GM12878 (cell line): ENCODE results near the gene NDUFV3. TPM values are rescaled to one million over a fixed set of nuclear protein-coding genes. Genes with fewer than 3 reads are reported as not detected.

Experiments
- ATAC-seq: fragments of 200-7000 bp; cut with Tn5 transposase; 3 replicates; pipeline ENCODE4 v1.9.1; 2020; ENCODE audit warnings: mild to moderate bottlenecking, moderate library complexity
- BruUV-seq: library from RNA; stranded (reverse); fragments of 400-500 nt; replicated peaks from 2 replicates; lab custom pipeline; 2021; lab: Mats Ljungman, UMichigan
- CTCF ChIA-PET: fragments of 300-600 bp; sonication (Branson Sonifier 250); formaldehyde crosslinking; extraction: SDS; loops from one replicate; lab custom pipeline; 2021; ENCODE audit warnings: inconsistent platforms; lab: Yijun Ruan, JAX
- POLR2A ChIA-PET: fragments of 350-600 bp; formaldehyde crosslinking; extraction: SDS; loops from one replicate; lab custom pipeline; 2021; ENCODE audit warnings: inconsistent platforms; lab: Charles Lee
- RAD21 ChIA-PET: fragments of 300-600 bp; sonication (Branson Sonifier 250); formaldehyde crosslinking; loops from one replicate; lab custom pipeline; 2023; ENCODE audit warnings: antibody characterized with exemption; ENCODE audit not compliant: unreplicated experiment; lab: Charles Lee
- SMC1A ChIA-PET: fragments of 300-600 bp; sonication (Branson Sonifier 250); formaldehyde crosslinking; loops from one replicate; lab custom pipeline; 2023; ENCODE audit not compliant: unreplicated experiment, uncharacterized antibody; lab: Charles Lee
- DNase-seq: peaks from one replicate; pipeline ENCODE4 v3.0.0-alpha.2; 2011; ENCODE audit warnings: low read depth, low spot score
- FAIRE-seq: peaks from 3 replicates; lab custom pipeline; 2011; peaks lifted over from hg19 to GRCh38; lab: Jason Lieb, UNC
- H2AFZ ChIP-seq: 2 replicates; pipeline ENCODE4 v1.6.0; 2011; ENCODE audit warnings: low read depth, low read length, control low read depth; ENCODE audit not compliant: control insufficient read depth
- H3K27ac ChIP-seq: 2 replicates; pipeline ENCODE4 v1.5.1; 2011; ENCODE audit warnings: control low read depth; ENCODE audit not compliant: control insufficient read depth, insufficient read depth
- H3K27me3 ChIP-seq, 2 experiments: replicated peaks in 1 of 2; 2 replicates each; pipeline versions ENCODE4 v1.6.0 to v1.6.1; 2011; ENCODE audit warnings: low read length in 1 of 2; ENCODE audit not compliant: control insufficient read depth in 2 of 2, insufficient read depth in 2 of 2
- H3K36me3 ChIP-seq, 2 experiments: 2 replicates each; pipeline ENCODE4 v1.5.1; 2011; ENCODE audit warnings: low read length in 1 of 2; ENCODE audit not compliant: control insufficient read depth in 2 of 2, insufficient read depth in 2 of 2
- H3K4me1 ChIP-seq: 2 replicates; pipeline ENCODE4 v1.6.1; 2011; ENCODE audit warnings: mild to moderate bottlenecking, low read length, moderate library complexity, mixed read lengths; ENCODE audit not compliant: control insufficient read depth, insufficient read depth
- H3K4me2 ChIP-seq: 2 replicates; pipeline ENCODE4 v1.6.0; 2011; ENCODE audit warnings: control low read depth; ENCODE audit not compliant: control insufficient read depth, insufficient read depth
- H3K4me3 ChIP-seq: fragments of 200-600 bp; sonication (generic); 2 replicates; pipeline ENCODE4 v1.5.1; 2016
- H3K79me2 ChIP-seq: 2 replicates; pipeline ENCODE4 v1.6.0; 2011; ENCODE audit warnings: low read length; ENCODE audit not compliant: control insufficient read depth, insufficient read depth
- H3K9ac ChIP-seq: 2 replicates; pipeline ENCODE4 v1.8.0; 2011; ENCODE audit warnings: low read length, control low read depth, mixed read lengths; ENCODE audit not compliant: control insufficient read depth, insufficient read depth
- H3K9me3 ChIP-seq: replicated peaks from 3 replicates; pipeline ENCODE4 v1.5.1; 2011; ENCODE audit warnings: mild to moderate bottlenecking, low read length; ENCODE audit not compliant: control insufficient read depth, insufficient read depth
- H4K20me1 ChIP-seq: 2 replicates; pipeline ENCODE4 v1.6.0; 2011; ENCODE audit not compliant: control insufficient read depth, insufficient read depth
- ATF3 ChIP-seq: IDR thresholded peaks from 2 replicates; pipeline ENCODE4 v1.6.1; 2011; ENCODE audit warnings: low read depth, mild to moderate bottlenecking, low read length, moderate library complexity, borderline replicate concordance; ENCODE audit errors: extremely low read depth
- ATF7 ChIP-seq: fragments of 450-650 bp; IDR thresholded peaks from 2 replicates; pipeline ENCODE4 v1.6.1; 2016; ENCODE audit warnings: low read depth, mild to moderate bottlenecking
- HDAC6 ChIP-seq: fragments of 200-600 bp; sonication (generic); IDR thresholded peaks from one replicate; pipeline ENCODE4 v1.8.0; 2017; ENCODE audit warnings: antibody characterized with exemption; ENCODE audit not compliant: unreplicated experiment
- MEF2A ChIP-seq: IDR thresholded peaks from 2 replicates; pipeline ENCODE4 v1.6.1; 2011; ENCODE audit warnings: low read depth, mild to moderate bottlenecking, low read length, moderate library complexity; ENCODE audit not compliant: insufficient read depth
- MLLT1 ChIP-seq: fragments of 450-650 bp; IDR thresholded peaks from 2 replicates; pipeline ENCODE4 v1.6.1; 2016; ENCODE audit warnings: mild to moderate bottlenecking
- MTA3 ChIP-seq: IDR thresholded peaks from 2 replicates; pipeline ENCODE4 v1.6.1; 2012; ENCODE audit warnings: low read length, inconsistent platforms, borderline replicate concordance
- NFIC ChIP-seq: IDR thresholded peaks from 2 replicates; pipeline ENCODE4 v1.6.1; 2012; ENCODE audit warnings: low read depth, mild to moderate bottlenecking, inconsistent platforms, low read length, moderate library complexity
- NKRF ChIP-seq: fragments of 450-650 bp; conservative IDR thresholded peaks from 2 replicates; pipeline ENCODE4 v1.6.1; 2017; ENCODE audit warnings: mild to moderate bottlenecking, moderate library complexity
- PAX8 ChIP-seq: fragments of 450-650 bp; IDR thresholded peaks from 2 replicates; pipeline ENCODE4 v1.6.1; 2017; ENCODE audit warnings: mild to moderate bottlenecking, moderate library complexity
- PKNOX1 ChIP-seq: fragments of 450-650 bp; IDR thresholded peaks from 2 replicates; pipeline ENCODE4 v1.6.1; 2016; ENCODE audit warnings: mild to moderate bottlenecking
- RELB ChIP-seq: fragments of 450-650 bp; IDR thresholded peaks from 2 replicates; pipeline ENCODE4 v1.6.1; 2017; ENCODE audit warnings: low read depth, mild to moderate bottlenecking, moderate library complexity
- SKIL ChIP-seq: fragments of 450-650 bp; IDR thresholded peaks from 2 replicates; pipeline ENCODE4 v1.6.1; 2017; ENCODE audit warnings: mild to moderate bottlenecking, low read depth, inconsistent platforms; ENCODE audit not compliant: poor library complexity, severe bottlenecking
- SMAD1 ChIP-seq: fragments of 450-650 bp; IDR thresholded peaks from 2 replicates; pipeline ENCODE4 v1.6.1; 2018; ENCODE audit warnings: mild to moderate bottlenecking, low read depth; ENCODE audit not compliant: partially characterized antibody
- STAT1 ChIP-seq: fragments of 450-650 bp; conservative IDR thresholded peaks from 2 replicates; pipeline ENCODE4 v1.6.1; 2014; ENCODE audit warnings: antibody characterized with exemption, mild to moderate bottlenecking
- ZSCAN29 ChIP-seq: fragments of 450-650 bp; IDR thresholded peaks from 2 replicates; pipeline ENCODE4 v1.6.1; 2017; ENCODE audit warnings: mild to moderate bottlenecking, moderate library complexity
- WGBS: methylation state at CpG from one replicate; pipeline ENCODE4 v1.1.6; 2016; ENCODE audit warnings: low lambda C conversion rate; ENCODE audit not compliant: insufficient replicate concordance, insufficient coverage; ENCODE audit errors: missing lambda C conversion rate; 5-methylcytosine and 5-hydroxymethylcytosine counted together
- in situ Hi-C: fragments of 300-500 bp; cut with MboI; formaldehyde crosslinking; loops from 9 replicates; pipeline ENCODE4 v1.14.3; 2018; ENCODE audit warnings: mixed read lengths
- intact Hi-C: fragments of 100-400 bp; cut with micrococcal nuclease; formaldehyde crosslinking; loops from one replicate; pipeline ENCODE4 v1.14.2; 2022; ENCODE audit not compliant: unreplicated experiment
- polyA plus RNA-seq, 11 experiments: library from polyadenylated mRNA; depleted of rRNA in 4 of 11; unstranded in 6 of 11; stranded (reverse) in 5 of 11; fragments of >200 nt; fragmentation: Nextera tagmentation in 4 of 11; fragmentation: Illumina TruSeq in 1 of 11; extraction: Ambion mirVana in 4 of 11; extraction: Trizol in 1 of 11; gene quantifications; 1 replicate in 1 of 11; 2 replicates in 10 of 11; pipeline versions ENCODE4 v1.2.1 to v1.2.3, GENCODE V29; 2011 to 2016; ENCODE audit warnings: inconsistent platforms in 2 of 11, missing spikeins in 2 of 11, low read depth in 1 of 11
- total RNA-seq, 4 experiments: library from RNA; depleted of rRNA in 3 of 4; stranded (reverse); fragments of >200 nt in 3 of 4; fragmentation: Illumina TruSeq in 1 of 4; extraction: Trizol in 1 of 4; gene quantifications; 2 replicates each; pipeline versions ENCODE4 v1.2.1 to v1.2.3, GENCODE V29; 2013 to 2021

NDUFV3 gene
- total and polyA plus RNA-seq, 10 of the 15 experiments (the other 5 are each of a cell fraction or from before 2014, with no cell fraction given), result 7.0 to 44.7 (median 29.9) TPM

- Histone ChIP-seq H3K36me3 (peaks cover 0 to 5% of the 10 kb centered on the region in 2 experiments; a peak in 2 of 4 replicates), H3K27ac (peak overlapping the region; percentile 59), H3K27me3 (no peaks in the 10 kb centered on the region), H3K79me2 (peaks cover 13% of the 10 kb centered on the region), H2AFZ (peak overlapping the region; percentile 73), H3K4me1 (peaks cover 3% of the 10 kb centered on the region), H4K20me1 (no peaks in the 10 kb centered on the region), H3K4me3 (peak overlapping the region; percentile 78), H3K4me2 (peak overlapping the region; percentile 88), H3K9me3 (no peaks in the 10 kb centered on the region; the same call in 2 of the 3 replicates), H3K9ac (peak overlapping the region; percentile 64)
- FAIRE-seq (peak; percentile 81), DNase-seq (no peak), ATAC-seq (peak; percentile 46)
- CTCF ChIA-PET, result interaction anchor here (0.9 to 1.4 kb wide), 4 partner anchors 8 to 753 kb away, joined by 3 to 6 read pairs (median 4); no protein-coding TSS in a partner anchor
- RAD21 ChIA-PET, result interaction anchor here (0.6 to 1.4 kb wide), 4 partner anchors 13 to 82 kb away, joined by 3 to 6 read pairs (median 3); partner anchors contain the start of genes PKNOX1 and WDR4
- TSS peak; percentile 97 for BruUV-seq
- SMC1A ChIA-PET, result interaction anchor here (1.2 kb wide), 1 partner anchor 17 kb away, joined by 3 read pairs; no protein-coding TSS in a partner anchor
- POLR2A ChIA-PET, result interaction anchor here (0.6 to 2.6 kb wide), 5 partner anchors 10 to 82 kb away, joined by 3 to 10 read pairs (median 4); partner anchors contain the start of gene PKNOX1
- in situ Hi-C loops (no loop called here), intact Hi-C loops (no loop called here)
- WGBS, result 23% methylated on average over 18 of the region's 18 CpGs
- no peak for TF ChIP-seq MEF2A
- TF ChIP-seq HDAC6, result no peak
- TF ChIP-seq PKNOX1, result no peak
- TF ChIP-seq RELB, result no peak
- TF ChIP-seq STAT1, result no peak
- TF ChIP-seq ZSCAN29, result no peak
- TF ChIP-seq ATF3, result no peak
- TF ChIP-seq NKRF, result 0 out of 2 replicates have a peak, but pooled peaks have one; percentile 16
- no peak for TF ChIP-seq SMAD1
- TF ChIP-seq NFIC, result no peak
- no peak for TF ChIP-seq SKIL
- no peak for TF ChIP-seq MTA3
- TF ChIP-seq MLLT1, result peak; percentile 93
- no peak for TF ChIP-seq PAX8
- TF ChIP-seq ATF7, result no peak
These were observed 553 bp upstream of the NDUFV3 start for GRCh38 chr21:42892582-42892930.
